GM10266 (cell line): ENCODE results near the gene CNPY1.

Experiments used
- DNase-seq: peaks from one replicate; pipeline ENCODE4 v3.0.0; 2012; ENCODE audit errors: extremely low spot score
- TF ChIP-seq, protein P1 (sequence below): IDR thresholded peaks from 2 replicates; pipeline ENCODE4 v1.5.1; 2012; ENCODE audit warnings: mild to moderate bottlenecking, low read depth; ENCODE audit not compliant: control insufficient read depth, insufficient read depth; ENCODE audit errors: missing control alignments

CNPY1 gene

DNA sequence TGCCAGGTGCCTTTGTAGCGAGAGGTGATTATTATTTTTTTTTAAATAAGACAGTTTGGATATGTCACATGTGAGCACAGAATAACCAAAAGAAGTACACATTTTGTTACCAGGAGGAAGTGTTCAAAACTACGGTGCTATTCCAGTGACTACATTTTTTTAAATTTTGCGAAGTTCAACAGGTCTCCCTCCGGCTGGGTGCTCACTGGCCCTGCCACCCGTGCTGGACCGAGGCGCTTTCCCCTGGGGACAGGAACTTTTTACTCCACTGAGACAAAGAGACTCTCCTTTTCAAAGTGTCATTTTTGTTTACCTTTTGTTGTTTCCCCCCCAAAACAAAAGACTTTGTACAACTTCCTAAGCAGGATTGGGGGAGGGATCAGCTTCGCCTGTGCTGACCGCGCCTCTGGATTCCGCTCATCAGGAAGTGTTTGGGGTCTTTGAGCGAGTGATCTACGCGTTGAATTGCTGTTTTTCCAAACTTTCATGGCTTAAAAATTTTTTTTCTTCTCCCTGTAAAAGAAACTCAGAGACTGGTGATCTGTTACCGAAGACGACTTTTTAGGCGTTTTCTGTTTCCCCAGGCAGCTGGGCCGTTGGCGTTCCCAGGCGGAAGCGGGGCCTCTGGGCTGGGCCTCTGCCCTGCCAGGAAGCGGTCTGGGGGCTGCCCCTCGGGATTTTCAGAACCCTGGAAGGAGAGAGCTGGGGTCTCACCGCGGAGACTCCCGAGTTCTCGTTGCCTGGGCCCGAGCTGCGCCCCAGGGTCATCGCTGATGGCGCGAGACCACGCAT, 81.2 kb downstream of the CNPY1 start:
- no peak for DNase-seq
- TF ChIP-seq, protein P1, sequence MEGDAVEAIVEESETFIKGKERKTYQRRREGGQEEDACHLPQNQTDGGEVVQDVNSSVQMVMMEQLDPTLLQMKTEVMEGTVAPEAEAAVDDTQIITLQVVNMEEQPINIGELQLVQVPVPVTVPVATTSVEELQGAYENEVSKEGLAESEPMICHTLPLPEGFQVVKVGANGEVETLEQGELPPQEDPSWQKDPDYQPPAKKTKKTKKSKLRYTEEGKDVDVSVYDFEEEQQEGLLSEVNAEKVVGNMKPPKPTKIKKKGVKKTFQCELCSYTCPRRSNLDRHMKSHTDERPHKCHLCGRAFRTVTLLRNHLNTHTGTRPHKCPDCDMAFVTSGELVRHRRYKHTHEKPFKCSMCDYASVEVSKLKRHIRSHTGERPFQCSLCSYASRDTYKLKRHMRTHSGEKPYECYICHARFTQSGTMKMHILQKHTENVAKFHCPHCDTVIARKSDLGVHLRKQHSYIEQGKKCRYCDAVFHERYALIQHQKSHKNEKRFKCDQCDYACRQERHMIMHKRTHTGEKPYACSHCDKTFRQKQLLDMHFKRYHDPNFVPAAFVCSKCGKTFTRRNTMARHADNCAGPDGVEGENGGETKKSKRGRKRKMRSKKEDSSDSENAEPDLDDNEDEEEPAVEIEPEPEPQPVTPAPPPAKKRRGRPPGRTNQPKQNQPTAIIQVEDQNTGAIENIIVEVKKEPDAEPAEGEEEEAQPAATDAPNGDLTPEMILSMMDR = no peak

DNA sequence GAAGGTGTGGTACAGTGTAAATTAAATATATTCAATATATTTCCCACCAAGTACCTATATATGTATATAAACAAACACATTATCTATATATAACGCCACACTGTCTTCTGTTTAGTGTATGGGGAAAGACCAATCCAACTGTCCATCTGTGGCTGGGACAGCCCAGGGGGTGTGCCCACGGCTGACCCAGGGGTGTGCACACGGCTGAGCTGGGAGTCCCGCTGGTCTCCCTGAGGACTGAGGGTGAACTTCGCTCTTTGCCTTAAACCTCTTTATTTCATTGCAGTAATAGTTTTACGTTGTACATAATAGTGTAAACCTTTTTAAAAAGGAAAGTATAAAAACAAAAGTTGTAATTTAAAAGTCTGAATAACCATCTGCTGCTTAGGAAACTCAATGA, 82.2 kb downstream of the CNPY1 start:
- TF ChIP-seq, protein P1 = no peak
- no peak for DNase-seq

DNA sequence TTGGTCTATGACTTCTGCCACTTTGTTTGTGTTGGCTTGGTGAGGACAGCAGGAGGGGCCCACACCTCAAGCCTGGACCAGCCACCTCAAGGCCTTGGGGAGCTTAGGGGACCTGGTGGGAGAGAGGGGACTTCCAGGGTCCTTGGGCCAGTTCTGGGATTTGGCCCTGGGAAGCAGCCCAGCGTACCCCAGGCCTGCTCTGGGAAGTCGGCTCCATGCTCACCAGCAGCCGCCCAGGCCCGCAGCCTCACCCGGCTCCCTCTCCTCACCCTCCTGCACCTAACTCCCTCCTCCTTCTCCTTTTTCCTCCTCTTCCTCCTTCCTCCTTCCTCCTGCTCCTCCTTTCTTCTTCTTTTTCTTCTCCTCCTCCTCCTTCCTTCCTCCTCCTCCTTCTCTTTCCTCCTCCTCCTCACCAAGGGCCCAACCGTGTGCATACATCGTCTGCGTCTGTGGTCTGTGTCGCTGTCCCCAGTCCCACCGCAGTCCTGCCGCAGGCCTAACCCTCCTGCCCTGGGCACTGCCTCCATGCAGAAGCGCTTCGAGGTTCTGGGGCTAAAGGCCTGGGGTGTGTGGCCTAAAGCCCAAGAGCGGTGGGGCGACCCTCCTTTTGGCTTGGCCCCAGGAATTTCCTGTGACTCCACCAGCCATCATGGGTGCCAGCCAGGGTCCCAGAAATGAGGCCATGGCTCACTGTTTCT, 83.1 kb downstream of the CNPY1 start:
- TF ChIP-seq, protein P1 = no peak
- peak; percentile 26 for DNase-seq

DNA sequence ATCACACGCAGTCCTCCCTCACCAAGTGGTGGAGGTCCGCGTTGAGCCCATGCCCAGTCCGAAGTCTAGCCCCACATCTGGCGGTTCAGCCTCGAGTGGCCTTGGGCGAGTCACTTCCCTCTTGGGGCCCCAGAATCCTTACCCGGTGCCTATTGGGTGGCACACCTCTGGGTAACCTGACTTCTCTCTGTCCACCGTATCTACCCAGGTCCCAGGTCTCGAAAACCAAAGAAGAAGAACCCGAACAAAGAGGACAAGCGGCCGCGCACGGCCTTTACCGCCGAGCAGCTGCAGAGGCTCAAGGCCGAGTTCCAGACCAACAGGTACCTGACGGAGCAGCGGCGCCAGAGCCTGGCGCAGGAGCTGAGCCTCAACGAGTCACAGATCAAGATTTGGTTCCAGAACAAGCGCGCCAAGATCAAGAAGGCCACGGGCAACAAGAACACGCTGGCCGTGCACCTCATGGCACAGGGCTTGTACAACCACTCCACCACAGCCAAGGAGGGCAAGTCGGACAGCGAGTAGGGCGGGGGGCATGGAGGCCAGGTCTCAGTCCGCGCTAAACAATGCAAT, 84.1 kb downstream of the CNPY1 start:
- TF ChIP-seq, protein P1 = no peak
- DNase-seq = no peak

DNA sequence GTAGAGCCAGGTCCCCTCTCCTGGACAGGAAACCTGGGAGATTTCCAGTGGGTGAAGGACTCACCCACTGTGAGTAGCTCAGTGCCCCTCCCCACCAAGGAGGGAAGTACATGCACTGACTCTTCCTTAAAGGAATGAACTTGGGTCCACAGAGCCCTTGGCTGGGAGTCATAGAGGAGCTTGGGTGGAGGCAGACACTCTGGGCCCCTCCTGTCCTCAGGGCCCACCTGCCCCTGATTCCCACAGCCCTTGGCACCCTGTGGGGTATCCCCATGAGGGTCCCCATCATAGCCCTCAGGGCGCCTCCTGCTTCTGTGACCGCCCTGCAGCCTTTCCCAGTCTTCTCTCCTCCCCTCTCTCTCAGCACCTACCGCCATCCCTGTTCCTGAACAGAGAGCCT, 84.7 kb downstream of the CNPY1 start:
- TF ChIP-seq, protein P1 = no peak
- no peak for DNase-seq

DNA sequence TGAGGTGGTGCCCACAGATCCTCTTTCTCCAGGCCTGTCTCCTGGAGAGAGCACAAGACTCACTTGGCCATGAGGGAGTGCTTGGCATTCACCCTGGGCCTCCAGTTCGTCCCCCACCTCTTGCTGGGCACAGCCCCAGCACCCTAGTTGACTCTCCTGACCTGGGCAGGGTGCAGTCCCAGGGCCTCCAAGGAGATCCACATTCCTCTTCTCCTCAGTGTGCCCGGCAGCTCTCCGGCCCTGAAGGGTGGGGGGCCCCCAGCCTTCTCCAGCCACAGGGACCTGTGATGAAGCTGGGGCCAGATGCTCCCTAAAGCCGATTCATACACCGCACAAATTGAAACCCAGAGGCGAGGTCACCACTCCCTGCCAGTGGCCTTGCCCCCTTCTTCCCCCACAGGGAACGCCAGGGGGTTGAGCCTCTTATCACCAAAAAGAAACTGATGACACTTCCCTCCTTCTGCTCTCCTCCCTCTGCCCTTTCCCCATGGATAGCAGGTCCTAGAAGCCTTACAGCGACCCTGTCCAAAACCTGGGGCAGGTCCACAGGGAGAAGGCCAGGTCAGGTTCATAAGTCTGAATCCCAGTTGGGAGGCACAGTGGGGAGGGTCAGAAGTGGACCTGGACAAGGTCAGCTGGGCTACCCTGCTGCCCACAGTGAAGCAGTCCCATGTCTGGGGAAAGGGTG, 85.3 kb downstream of the CNPY1 start:
- DNase-seq = peak; percentile 34
- TF ChIP-seq, protein P1 = no peak
